Anterior cingulate cortex (tissue), 58 donors: ENCODE data around the gene TRIM45.
A peak's percentile ranks its signal among the peaks of the same experiment; 100 is the strongest.
"Not testable (repeated sequence)": the region's sequence is repeated elsewhere in the genome, so short reads cannot be mapped to it uniquely, and the experiment has no call there.

Source experiments
- DNase-seq, 58 donors: peaks; one replicate each; lab custom pipeline; 2025; lab: John Stamatoyannopoulos, UW

TRIM45 gene

GRCh38 chr1:117136749-117137148 is 15.2 kb upstream of the TRIM45 start:
- no peak for DNase-seq

GRCh38 chr1:117135329-117135728 is 13.8 kb upstream of the TRIM45 start:
- DNase-seq, result no peak

GRCh38 chr1:117130526-117130925 is 9.0 kb upstream of the TRIM45 start:
- DNase-seq, result no peak

DNA sequence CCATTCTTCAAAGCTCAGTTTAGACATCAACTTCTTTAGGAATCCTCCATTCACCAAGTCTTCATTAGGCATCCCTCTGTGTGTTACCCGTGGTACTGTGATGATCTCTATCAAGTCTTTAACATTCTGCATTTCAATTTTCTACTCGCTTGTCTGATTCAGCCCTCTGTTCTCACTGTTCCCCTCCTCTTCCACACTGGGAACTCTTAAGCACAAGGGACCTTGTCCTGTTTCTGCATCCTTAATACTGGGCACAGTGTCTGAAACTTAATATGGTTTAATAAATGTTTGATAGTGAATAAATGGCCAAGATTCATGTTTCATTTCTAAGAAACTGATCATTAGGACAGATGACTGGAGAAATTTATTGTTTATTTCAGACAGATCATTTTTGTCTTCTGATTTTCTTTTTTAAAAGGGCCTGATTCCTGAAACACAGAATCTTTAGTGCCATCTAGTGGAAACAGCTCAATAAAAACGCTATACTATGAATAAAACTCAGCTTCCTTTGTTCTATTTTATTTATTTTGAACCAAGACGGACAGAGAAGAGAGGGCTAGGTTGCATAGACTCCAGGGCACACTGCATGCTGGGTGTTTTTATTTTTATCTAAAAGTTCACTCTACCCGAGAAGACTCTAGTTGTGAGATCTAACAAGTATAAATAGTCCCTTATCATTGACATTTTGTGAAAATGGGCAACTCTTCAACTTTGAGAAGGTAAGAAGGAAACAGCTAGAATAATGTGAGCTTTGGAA is 7.0 kb upstream of the TRIM45 start:
- DNase-seq, result peak in 1 of 58 donors; percentile 11

GRCh38 chr1:117127795-117128194 is 6.2 kb upstream of the TRIM45 start:
- DNase-seq, result peak in 1 of 58 donors; percentile 9

DNA sequence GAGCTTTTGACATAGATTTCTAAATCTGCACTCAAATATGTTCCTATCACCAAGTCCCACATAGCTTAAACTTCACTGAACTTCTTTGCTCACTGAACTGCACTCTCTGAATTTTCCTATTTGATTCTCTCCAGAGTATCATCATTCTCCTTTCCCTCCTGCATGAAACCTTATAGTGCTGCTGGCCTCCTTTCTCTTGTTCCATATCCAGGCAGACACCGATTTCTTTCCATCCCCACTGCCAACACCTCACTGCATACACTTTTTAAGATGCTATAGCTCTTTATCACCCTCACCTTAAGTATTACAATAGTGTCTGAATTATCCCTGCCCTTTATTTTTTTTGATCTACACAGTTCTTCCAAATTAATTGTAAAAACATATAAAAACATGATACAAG is 3.1 kb upstream of the TRIM45 start:
- no peak for DNase-seq

DNA sequence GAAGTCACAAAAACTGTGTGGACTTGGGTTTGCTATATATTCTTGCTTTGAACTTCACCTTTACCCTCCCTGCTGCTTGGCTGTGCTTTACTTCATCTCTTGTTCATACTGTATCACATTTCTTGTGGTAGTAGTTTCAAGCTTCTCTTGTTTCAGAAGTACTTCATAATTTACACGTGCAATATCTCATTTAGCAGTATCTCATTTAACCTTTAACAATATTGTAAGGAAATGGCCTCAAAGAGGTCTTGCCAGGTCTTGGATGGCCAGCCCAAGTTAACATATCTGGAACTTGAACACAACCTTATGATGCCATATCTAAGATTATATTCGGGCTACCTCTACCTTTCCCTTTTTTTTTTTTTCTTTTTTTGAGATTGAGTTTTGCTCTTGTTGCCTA is 1.7 kb upstream of the TRIM45 start:
- DNase-seq, result no peak

- DNase-seq, result no peak
Observed at GRCh38 chr1:117122330-117123025, 929 bp upstream of the TRIM45 start.

DNA sequence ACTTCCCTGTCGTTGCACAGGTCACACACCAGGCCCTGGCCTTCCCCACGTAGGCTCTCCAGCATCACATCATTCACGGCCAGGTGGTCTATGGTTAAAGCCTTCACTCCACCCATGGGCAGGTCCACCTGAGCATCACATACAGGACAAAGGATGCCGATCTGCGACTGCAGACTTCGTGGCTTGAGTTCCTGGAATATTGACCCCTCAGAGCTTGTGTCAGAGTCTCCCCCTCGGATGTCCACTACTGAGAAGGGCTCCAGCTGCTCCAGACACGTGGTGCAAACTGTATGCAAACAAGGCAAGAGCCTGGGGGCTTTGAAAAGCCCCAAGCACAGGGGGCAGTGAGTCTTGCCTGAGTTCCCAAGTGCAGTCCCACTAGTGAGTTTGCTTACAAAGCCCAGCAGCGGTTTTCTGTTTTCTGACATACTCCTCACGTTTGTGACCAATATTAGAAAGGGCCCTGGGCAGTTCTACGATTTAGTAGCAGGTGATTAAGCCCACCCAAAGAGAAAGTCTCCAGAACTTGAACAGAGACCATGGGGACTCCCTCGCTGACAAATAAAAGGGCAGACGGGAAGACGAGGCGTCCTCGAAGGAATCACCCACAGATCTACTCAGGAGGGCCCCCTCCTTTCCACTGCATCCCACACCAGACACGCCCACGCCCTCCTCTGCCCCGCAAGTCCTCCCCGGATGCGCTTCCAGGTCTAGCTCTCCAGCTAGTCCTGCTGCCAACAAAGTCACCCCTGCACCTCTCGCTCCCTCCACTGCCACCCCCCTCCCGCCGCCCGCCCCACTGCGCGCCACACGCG is 568 bp downstream of the TRIM45 start:
- peak in 4 of 58 donors; percentile 36 to 74 (median 59) for DNase-seq

DNA sequence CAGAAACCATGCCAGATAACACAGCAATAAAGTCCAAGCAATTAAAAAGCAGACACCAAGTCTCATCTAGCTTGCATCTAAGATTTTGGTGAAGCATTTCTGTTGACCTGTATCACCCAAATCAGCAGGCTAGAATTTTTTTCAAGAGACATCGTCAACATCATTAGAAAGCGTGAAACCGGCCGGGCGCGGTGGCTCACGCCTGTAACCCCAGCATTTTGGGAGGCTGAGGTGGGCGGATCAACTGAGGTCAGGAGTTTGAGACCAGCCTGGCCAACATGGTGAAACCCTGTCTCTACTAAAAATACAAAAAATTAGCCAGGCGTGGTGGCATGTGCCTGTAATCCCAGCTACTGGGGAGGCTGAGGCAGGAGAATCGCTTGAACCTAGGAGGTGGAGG is 2.4 kb downstream of the TRIM45 start:
- not testable (repeated sequence) for DNase-seq

GRCh38 chr1:117118137-117118536 is 3.4 kb downstream of the TRIM45 start:
- no peak for DNase-seq

- no peak for DNase-seq
Observed at GRCh38 chr1:117117697-117118096, 3.9 kb downstream of the TRIM45 start.

GRCh38 chr1:117116784-117117130 is 4.8 kb downstream of the TRIM45 start:
- no peak for DNase-seq

DNA sequence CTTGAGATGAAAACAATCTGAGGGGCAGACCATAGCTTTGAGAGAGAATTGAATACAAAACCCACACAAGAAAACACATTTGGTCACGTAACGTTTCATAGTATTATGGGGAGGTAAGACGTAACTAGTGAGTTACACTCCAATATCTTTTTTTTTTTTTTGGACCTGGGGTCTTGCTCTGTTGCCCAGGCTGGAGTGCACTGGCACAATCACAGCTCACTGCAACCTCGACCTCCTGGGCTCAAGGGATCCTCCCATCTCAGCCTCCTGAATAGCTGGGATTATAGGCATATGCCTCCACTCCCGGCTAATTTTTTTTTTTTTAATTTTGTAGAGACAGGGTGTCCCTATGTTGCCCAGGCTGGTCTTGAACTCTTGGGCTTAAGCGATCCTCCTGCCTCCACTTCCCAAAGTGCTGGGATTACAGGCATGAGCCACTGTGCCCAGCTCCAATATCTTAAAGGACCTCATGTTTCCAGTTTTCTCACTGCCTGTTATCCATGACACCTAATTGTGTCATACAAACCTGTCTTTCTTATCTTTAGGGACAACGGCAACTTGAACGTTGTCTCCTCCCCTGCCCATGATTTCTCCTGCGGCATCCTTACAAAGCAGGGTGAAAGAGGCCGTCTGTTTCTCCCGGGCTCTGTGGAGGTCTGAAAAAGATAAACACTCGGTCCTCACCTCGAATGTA is 5.3 kb downstream of the TRIM45 start:
- DNase-seq, result no peak

DNA sequence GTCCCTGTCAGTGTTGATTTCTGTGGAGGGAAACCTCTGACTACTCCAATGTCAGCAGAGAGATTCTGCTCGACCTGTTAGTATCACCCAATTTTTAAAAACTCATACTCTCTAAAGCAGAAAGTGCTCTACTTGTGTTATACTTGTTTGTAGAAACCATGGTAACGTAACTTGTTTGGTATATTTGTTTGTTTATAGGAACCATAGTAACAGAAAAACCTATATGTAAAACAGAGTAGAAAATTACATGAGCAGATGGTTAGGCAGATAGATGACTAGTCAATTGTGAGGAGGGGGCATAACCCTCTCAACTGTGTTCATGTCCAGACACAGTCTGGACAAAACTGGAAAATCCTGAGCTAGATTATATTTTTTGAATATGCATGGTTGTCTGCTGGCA is 6.7 kb downstream of the TRIM45 start:
- DNase-seq, result no peak

- peak in 39 of 58 donors; percentile 4 to 77 (median 31) for DNase-seq
Observed at GRCh38 chr1:117113199-117113598, 8.3 kb downstream of the TRIM45 start.

GRCh38 chr1:117112047-117112717 is 9.4 kb downstream of the TRIM45 start:
- DNase-seq, result no peak

DNA sequence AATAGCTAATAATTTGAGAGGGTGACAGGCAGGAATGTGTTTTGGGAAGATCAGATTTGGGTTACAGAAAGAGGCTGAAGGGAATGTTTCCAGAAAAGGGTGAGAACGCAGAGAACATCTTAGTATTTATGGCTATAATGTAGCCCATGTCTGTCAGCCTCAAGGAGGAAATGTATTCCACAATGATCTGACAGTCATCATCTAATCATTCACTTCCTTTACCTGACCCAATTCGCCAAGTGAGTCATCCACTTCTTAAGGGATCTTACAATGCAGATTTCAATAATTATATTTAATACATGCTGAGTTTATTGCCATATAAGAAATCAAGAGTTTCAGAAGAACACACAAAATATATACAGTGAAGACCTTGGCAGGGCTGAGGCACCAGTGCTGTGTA is 10.8 kb downstream of the TRIM45 start:
- DNase-seq, result no peak

- DNase-seq, result no peak
Observed at GRCh38 chr1:117107364-117107763, 14.2 kb downstream of the TRIM45 start.

- DNase-seq, result no peak
Observed at GRCh38 chr1:117106478-117106877, 15.1 kb downstream of the TRIM45 start.
